GM18517 (cell line): ENCODE data around the gene TRIM7.

ENCODE experiments used
- ATAC-seq: cut with Tn5 transposase; IDR thresholded peaks from one replicate; pipeline ENCODE4 v1.9.1; 2021; ENCODE audit warnings: mild to moderate bottlenecking, moderate library complexity; ENCODE audit not compliant: unreplicated experiment

The TRIM7 gene

GRCh38 chr5:181204826-181205760 is at the start of gene TRIM7:
TRIM7 (minus strand) TSS chr5:181205196; CDS start chr5:181205110, 86 bp downstream.
- ATAC-seq: no peak

GRCh38 chr5:181248277-181248676 is 43.3 kb upstream of the TRIM7 start:
- no peak for ATAC-seq

DNA sequence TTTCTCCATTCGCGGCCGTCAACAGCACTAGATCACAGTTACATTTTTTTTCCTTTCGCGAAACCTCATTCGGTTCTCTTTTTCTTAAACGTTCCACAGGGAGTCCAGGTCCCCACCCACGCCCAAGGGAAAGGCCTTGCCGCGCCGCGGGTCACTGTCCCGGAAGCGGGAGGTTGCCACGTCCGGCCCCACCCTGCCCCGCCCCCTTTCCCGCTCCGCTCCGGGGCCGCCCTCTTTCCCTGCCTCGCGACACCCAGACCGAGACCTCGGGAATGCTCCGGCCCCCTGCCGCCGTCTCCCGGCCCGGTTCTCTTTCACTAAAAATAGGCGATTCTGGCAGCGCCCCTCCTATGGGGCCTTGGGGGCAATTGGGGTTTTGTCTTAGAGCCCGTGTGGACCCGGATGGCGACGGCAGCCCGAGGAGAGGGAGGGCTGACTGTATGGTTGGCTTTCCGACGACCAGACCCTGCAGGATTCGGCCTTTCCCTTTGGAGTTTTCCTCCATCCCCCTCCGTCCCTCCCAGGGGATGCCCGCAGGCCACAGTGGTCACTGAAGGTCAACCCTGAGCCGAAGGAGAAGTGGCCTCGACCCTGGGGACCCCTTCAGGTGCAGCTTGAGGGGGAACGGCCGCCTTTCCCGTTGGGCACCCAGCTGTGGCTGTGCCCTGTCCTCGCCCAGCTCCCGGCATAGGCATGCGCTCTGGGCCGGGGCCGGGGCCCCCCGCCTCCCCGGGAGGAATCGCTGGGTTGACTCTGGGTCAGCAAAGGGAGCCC is 41.5 kb upstream of the TRIM7 start:
- ATAC-seq: no peak

GRCh38 chr5:181245427-181246275 is 40.7 kb upstream of the TRIM7 start:
- no peak for ATAC-seq

- peak; percentile 62 for ATAC-seq
Measured at GRCh38 chr5:181243564-181244343, 38.8 kb upstream of the TRIM7 start, which contains the start of gene RACK1. RACK1 (minus strand) TSS chr5:181243906; CDS start chr5:181243800, 106 bp downstream.

- ATAC-seq: no peak
Measured at GRCh38 chr5:181243018-181243563, 38.1 kb upstream of the TRIM7 start.

- ATAC-seq: no peak
Measured at GRCh38 chr5:181242031-181242451, 37.0 kb upstream of the TRIM7 start.

DNA sequence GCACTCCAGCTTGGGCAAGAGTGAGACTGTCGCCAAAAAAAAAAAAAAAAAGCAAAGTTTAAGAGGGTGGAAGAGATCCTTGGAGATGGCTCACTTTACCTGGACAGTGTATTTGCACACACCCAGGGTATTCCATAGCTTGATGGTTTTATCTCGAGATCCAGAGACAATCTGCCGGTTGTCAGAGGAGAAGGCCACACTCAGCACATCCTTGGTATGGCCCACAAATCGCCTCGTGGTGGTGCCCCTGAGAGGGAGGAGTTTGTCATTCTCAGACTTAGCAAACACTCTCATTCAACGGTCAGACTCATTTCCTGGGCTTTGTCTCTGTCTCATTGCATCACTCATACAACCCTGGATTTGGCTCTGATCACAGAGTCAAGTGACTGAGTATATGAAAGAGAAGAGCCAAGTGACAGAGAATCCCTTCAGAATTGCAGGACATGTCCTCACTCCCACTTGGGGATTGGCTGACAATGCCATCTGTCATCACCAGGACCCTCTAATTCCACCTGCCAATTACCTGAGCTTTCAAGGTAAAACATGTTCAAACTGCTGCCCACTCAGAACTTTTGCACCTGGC is 36.5 kb upstream of the TRIM7 start:
- ATAC-seq: no peak

DNA sequence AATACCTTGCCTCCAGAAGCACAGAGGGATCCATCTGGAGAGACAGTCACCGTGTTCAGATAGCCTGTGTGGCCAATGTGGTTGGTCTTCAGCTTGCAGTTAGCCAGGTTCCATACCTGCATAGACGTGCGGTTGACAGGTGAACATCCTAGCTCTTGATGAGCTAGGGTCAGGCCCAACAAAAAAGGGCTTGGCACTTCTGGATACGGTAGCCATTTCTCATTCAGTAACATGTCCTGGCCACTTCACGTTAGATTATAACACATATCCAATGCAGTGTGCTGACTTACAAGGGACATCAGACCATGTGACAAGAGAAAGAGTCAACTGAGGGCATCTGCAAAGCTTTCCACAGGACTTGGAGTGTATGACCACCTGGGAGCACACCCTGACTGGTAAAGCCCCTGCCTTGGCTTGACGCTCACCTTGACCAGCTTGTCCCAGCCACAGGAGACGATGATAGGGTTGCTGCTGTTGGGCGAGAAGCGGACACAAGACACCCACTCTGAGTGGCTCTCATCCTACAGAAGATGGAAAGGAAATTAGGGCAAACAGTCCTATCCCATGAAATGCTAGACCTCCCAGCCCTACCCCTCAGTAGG is 34.2 kb upstream of the TRIM7 start:
- no peak for ATAC-seq

DNA sequence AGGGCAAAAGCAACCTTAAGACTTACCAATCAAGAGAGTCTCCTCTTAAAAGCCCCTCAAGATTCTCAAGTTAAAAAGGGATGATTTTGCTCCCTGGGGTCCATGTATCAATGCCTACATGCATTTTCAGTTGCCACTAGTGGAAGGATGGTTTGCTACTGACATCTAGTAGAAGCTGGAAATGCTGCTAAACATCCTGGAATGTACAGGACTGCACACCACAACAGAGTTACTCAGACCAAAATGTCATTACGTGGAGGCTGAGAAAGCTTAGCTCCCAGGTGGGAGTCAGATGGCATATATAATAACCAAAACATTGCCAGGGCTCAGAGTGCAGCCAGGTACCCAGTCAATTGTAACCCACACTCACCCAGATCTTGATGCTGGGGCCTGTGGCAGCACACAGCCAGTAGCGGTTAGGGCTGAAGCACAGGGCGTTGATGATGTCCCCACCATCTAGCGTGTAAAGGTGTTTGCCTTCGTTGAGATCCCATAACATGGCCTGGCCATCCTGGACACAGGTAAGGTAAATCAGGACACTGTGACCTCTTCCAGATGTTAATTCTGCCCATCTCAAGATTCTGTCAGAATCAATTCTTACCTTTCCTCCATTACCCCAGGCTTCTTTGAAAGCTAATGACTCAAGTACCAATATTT is 32.9 kb upstream of the TRIM7 start:
- no peak for ATAC-seq

GRCh38 chr5:181236954-181237641 is 32.1 kb upstream of the TRIM7 start:
- no peak for ATAC-seq

DNA sequence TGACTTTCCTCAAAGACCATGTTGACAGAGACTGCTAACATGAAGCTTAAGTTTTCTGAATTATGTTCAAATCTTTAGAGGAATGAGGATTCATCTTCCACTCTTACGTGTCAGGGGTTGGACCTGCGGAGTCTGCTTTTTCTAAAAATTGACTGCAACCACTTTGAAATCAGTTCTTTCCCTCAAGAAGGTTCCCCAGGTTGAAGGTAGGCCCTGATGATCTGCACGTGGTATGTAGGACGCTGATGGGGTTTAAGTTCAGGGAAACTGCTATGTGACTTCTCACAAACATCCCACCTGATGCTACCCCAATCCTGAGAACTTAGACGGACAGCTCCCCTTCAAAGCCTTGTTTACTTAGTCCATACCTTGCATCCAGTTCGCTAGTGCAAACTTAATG is 31.5 kb upstream of the TRIM7 start:
- ATAC-seq: no peak

GRCh38 chr5:181235689-181236366 is 30.8 kb upstream of the TRIM7 start:
- no peak for ATAC-seq

DNA sequence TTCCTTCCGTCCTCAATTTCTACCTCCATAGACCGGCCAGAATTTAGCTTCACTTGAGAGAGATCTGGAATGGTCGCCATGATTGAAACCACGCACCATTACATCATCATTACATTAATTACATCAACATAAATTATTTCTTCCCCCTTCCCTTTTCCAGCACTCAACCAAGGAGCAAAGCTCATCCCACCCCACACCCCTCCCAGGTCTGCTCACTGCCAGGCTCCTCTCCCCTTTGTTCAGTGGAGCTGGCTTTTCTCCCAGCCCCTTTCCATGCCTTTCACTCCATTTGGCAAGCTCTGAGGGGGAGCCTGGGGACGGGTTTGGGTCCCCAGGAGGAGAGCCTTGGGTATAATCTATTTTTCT is 30.3 kb upstream of the TRIM7 start:
- ATAC-seq: no peak

- ATAC-seq: no peak
Measured at GRCh38 chr5:181234455-181235306, 29.7 kb upstream of the TRIM7 start.

- no peak for ATAC-seq
Measured at GRCh38 chr5:181233801-181234454, 28.9 kb upstream of the TRIM7 start.
